GM19043 (cell line): ENCODE data around the gene IL36RN.

Source experiments
- ATAC-seq: cut with Tn5 transposase; IDR thresholded peaks from one replicate; pipeline ENCODE4 v1.9.1; 2021; ENCODE audit warnings: low read depth; ENCODE audit not compliant: unreplicated experiment

The IL36RN gene

GRCh38 chr2:113058998-113059960 lies at the start of gene IL36RN:
TSS of gene IL36RN (plus strand) at chr2:113059198. CDS start at chr2:113059439, 241 bp downstream.
- no peak for ATAC-seq

DNA sequence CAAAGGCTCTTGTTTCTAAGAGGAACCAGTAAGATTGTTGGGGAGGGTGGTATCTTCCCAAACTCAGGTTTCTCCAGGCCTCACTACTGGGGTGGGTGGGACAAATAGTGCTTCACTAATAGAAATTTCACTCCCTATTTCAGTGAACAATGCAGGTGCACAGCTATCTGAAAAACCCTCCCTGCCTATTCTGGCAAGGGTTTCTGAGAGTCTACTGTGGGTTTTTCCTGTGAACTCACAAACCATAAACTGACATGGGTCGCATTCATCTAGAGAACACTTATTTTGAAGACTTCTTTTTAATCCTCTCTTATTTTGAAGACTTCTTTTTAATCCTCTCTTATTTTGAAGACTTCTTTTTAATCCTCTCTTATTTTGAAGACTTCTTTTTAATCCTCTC lies 49.4 kb upstream of the IL36RN start:
- no peak for ATAC-seq

GRCh38 chr2:113010088-113010487 lies 48.9 kb upstream of the IL36RN start:
- ATAC-seq = no peak

GRCh38 chr2:113011108-113011507 lies 47.9 kb upstream of the IL36RN start:
- no peak for ATAC-seq

DNA sequence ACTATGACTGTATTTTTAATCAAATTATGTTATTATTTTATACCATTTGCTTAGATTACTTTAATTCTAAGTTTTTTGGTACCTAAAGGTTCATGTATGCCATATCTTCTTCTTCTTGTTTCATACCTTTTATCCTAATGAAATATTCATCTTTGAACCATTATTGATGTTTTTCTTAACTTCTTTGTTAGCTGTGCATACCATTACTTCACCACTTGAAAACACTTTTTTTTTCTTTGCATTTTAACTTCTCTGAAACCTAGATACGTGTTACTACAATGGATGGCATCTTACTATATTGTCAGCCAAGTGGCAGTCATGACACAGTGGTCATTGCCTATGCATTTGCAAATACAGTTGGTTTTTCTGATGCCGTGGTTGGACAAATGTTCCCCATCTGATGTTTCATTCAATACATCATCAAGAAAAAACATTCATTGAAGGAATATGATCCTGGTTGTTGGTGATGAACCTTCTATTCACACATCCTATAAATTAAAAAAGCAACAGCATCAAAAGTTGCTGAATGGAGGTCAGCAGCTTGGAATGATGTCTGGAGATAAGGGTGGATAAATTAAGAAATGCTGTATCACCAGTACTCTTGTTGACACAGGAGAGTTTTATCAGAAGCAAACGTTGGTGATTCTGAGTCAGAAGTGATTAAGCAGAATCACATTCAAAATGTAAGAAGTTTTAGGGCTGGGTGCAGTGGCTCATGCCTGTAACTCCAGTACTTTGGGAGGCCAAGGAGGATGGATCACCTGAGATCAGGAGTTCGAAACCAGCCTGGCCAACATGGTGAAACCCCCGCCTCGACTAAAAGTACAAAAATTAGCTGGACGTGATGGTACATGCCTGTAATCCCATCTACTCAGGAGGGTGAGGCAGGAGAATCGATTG lies 46.3 kb upstream of the IL36RN start:
- ATAC-seq = no peak

DNA sequence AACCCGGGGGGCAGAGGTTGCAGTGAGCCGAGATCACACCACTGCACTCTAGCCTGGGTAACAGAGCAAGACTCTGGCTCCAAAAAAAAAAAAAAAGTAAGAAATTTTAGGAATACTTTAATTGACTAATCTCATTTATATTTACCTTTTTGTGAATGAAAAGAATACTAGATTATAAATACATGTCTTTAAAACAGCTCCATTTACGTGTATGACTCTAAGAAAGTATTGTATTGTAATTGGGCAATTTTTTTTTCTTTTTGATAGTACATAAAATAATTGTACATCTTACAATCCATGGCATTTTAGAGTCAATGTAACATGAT lies 45.7 kb upstream of the IL36RN start:
- no peak for ATAC-seq

DNA sequence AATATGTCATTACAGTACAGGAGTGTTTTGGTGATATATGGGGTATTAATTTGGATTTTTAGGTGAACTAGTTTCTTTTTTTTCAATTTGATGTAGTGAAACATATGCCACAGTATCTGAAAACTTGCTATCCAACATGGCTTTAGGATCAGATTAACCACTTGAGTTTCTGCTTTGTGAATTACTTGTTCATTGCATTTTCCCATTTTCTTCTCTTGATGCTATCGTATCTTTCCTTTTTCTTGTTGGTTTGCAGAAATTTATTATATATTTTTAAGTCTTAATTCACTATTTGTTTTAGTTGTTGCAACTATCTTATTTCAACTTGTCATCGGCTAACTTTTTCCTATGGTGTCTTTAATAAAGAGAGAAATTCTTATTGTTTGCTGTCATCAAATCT lies 44.9 kb upstream of the IL36RN start:
- ATAC-seq = no peak

GRCh38 chr2:113015042-113015441 lies 44.0 kb upstream of the IL36RN start:
- ATAC-seq = no peak

- no peak for ATAC-seq
These were observed 43.3 kb upstream of the IL36RN start for GRCh38 chr2:113015655-113016054.

DNA sequence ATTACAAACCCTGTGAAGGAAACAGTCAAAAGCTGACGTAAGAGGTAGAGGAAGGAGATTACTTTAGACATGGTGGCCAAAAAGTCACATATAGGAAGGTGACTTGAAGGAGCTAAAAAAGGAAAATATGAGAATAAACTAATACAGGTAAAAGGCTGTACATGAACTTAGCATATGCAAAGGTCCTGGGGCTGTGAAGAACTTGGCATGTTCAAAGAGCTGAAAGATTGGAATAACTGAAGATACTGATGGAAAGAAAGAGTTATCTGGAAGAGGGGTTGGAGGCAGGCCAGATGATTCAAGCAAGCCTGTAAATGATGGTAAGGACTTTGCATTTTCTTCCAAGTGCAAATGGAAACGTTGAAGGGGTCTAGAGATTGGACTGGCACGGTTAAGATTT lies 40.5 kb upstream of the IL36RN start:
- ATAC-seq = no peak

DNA sequence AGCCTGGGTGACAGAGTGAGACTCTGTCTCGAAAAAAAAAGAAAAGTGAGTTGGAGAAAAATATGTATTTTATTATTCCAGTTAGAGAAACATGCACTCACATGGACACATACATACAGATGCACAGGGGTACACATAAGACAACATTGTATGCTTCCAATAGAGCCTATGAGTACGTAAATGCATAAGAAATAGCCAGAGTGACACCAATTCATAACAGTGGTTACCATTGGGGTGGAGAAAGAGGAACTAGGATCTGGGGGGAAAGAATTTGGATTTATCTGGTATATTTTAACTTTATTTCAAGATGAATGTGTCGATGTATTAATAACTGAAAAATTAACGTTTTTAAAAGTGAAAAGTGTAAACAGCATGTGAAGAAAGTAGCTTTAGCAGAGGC lies 37.7 kb upstream of the IL36RN start:
- no peak for ATAC-seq

- no peak for ATAC-seq
These were observed 34.2 kb upstream of the IL36RN start for GRCh38 chr2:113024764-113025163.

- ATAC-seq = no peak
These were observed 33.3 kb upstream of the IL36RN start for GRCh38 chr2:113025737-113026136.

GRCh38 chr2:113027691-113028090 lies 31.3 kb upstream of the IL36RN start:
- no peak for ATAC-seq

DNA sequence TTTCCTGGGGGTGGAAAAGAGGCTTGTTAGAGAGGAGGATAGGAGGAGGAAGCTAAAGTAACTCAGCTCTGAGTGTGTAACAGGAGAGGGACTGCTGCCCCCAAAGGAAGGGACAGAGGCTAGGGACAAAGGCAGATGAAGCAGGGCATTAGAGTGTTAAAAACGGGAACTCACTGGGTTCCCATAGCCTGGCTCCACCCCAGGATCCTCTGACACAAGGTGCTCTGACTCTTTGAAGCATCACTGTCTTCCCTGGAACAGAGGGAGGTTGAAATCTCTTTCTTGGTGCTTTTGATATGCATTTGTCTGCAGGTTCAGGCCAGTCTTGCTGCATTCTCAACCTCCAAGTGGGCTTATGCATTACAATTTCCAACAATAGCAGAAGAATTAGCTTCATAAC lies 30.9 kb upstream of the IL36RN start:
- no peak for ATAC-seq

DNA sequence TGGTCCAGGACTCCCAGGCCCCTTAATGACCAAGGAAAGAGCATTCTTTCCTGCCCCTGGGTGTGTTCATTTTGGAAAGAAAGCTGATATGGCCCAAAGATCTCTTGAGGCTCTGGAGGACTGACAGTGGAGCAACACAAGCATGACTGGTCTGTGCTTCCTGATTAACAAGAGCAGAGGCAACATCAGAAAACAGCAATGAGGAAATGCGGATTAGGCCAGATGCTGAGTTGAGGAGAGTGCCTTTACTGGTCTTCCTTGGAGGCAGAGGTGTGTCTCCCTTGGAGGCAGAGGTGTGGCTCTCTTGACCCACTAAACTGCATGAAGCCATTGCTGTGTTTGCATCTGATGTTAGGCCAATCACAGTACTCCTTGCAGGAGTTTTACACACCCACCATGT lies 26.3 kb upstream of the IL36RN start:
- ATAC-seq = no peak

GRCh38 chr2:113034016-113034415 lies 25.0 kb upstream of the IL36RN start:
- ATAC-seq = no peak

GRCh38 chr2:113036763-113037162 lies 22.2 kb upstream of the IL36RN start:
- ATAC-seq = no peak

DNA sequence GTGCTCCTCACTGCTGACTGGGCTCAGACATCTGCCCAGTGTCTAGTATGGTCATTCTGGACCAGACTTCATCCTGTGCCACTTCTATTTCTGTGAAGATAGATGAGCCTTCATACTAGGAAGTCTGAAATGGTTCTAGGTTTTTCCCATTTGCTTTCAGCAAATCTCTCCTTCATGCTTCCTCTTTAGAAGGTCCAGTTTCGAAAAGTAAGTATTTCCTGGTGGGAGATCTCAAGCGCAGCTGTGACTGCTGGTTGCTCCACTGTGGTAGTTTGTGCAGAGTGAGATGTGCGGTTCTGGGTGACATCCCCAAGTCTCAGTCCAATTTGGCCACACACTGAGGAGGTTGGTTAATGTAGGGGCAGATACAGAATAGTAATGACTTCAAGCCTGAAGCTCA lies 20.7 kb upstream of the IL36RN start:
- no peak for ATAC-seq

DNA sequence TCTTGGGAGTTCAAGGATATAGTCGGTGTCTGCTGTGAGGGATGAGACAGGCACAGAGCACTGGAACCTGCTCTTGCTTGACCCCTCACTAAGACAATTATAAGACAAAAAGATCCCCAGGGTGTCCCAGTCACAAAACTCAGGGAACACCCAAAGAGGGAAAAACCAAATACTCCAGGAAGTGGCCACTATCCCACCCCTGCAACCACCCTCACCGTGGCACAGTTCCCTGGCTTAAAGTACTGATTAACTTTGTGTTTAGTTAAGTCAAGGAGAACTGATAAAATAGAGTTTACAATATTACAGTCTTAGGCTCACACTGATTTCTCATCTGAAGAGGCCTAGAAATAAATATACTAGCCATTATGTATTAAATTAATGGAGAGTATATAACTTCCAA lies 19.8 kb upstream of the IL36RN start:
- ATAC-seq = no peak

- no peak for ATAC-seq
These were observed 19.3 kb upstream of the IL36RN start for GRCh38 chr2:113039719-113040118.

- ATAC-seq = no peak
These were observed 17.1 kb upstream of the IL36RN start for GRCh38 chr2:113041871-113042270.
